ENCODE data around the gene BDKRB1. TPM values are rescaled to one million over a fixed set of nuclear protein-coding genes. Genes with fewer than 3 reads are reported as not detected.
A peak's percentile ranks its signal among the peaks of the same experiment; 100 is the strongest.

BDKRB1 gene
- total RNA-seq, 1 donor from 2014 or later = not detected

DNA sequence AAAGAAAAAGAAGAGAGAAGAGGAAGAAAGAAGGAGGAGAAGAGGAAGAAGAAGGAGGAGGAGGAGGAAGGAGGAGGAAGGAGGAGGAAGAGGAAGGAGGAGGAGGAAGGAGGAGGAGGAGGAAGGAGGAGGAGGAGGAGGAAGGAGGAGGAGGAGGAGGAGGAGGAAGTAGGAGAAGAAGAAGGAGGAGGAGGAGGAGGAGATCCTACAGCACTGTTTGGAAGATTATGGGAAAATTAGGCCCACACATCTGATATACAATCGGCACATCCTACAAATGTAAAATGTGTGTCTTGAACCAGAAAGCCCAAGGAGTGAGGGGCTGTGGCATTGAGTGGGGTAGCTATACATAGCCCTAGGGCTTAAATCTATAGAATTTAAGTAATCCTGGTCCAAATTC is 39.4 kb upstream of the BDKRB1 start:
- Histone ChIP-seq H3K36me3 (ENCODE audit: control insufficient read depth in 3 of 3, insufficient read depth in 3 of 3, low read length in 3 of 3) (no peaks in the 10 kb centered on the region), H3K9ac (ENCODE audit: low read depth in 1 of 3, low read length in 3 of 3) (no peak overlapping the region), H3K27me3 (ENCODE audit: control insufficient read depth in 3 of 3, insufficient read depth in 3 of 3, low read length in 3 of 3) (peaks cover 0 to 3% (median 3%) of the 10 kb centered on the region in 3 donors)

DNA sequence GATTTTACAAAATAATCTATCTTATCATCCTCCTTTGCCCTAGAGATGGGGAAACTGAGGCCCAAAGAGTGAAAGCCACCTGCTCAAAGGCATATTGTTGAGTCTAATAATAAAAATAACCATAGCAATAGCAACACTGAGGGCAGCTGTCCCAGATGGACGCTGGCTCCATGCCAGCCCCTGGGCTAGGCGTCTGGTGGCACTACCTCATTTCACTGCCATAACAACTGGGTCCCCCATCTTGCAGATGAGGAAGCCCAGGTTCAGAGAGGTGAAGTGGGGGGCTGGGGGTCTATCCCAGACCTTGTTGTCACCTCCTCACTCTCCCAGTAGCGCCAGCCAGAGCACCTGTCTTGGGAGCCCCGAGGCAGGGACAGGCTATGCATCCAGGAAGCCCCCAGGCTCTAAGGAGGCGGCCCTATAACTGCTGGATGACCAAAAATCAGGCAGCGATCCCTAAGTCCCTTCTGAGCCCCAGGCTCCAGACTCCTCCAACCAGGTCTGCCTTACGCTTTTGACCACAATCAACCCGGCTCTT is 38.6 kb upstream of the BDKRB1 start:
- H3K9me3 ChIP-seq (ENCODE audit: control insufficient read depth in 3 of 3, low read length in 3 of 3) = no peaks in the 10 kb centered on the region
- no peak overlapping the region for H3K4me3 ChIP-seq (ENCODE audit: low read length in 3 of 3)
- H3K27ac ChIP-seq (ENCODE audit: low read depth, low read length) = no peak overlapping the region
- no peak overlapping the region for H3K9ac ChIP-seq (ENCODE audit: low read depth in 1 of 3, low read length in 3 of 3)
- H3K27me3 ChIP-seq (ENCODE audit: control insufficient read depth in 3 of 3, insufficient read depth in 3 of 3, low read length in 3 of 3) = peaks cover 0 to 3% (median 3%) of the 10 kb centered on the region in 3 donors
- no peaks in the 10 kb centered on the region for H3K4me1 ChIP-seq (ENCODE audit: control insufficient read depth in 3 of 3, insufficient read depth in 3 of 3, low read length in 3 of 3)
- no peaks in the 10 kb centered on the region for H3K36me3 ChIP-seq (ENCODE audit: control insufficient read depth in 3 of 3, insufficient read depth in 3 of 3, low read length in 3 of 3)

More for the DNA sequence above, 39.4 kb upstream of the BDKRB1 start:
- Histone ChIP-seq H3K4me3 (ENCODE audit: low read length in 3 of 3) (no peak overlapping the region), H3K27ac (ENCODE audit: low read depth, low read length) (no peak overlapping the region), H3K9me3 (ENCODE audit: control insufficient read depth in 3 of 3, low read length in 3 of 3) (no peaks in the 10 kb centered on the region), H3K4me1 (ENCODE audit: control insufficient read depth in 3 of 3, insufficient read depth in 3 of 3, low read length in 3 of 3) (no peaks in the 10 kb centered on the region)

DNA sequence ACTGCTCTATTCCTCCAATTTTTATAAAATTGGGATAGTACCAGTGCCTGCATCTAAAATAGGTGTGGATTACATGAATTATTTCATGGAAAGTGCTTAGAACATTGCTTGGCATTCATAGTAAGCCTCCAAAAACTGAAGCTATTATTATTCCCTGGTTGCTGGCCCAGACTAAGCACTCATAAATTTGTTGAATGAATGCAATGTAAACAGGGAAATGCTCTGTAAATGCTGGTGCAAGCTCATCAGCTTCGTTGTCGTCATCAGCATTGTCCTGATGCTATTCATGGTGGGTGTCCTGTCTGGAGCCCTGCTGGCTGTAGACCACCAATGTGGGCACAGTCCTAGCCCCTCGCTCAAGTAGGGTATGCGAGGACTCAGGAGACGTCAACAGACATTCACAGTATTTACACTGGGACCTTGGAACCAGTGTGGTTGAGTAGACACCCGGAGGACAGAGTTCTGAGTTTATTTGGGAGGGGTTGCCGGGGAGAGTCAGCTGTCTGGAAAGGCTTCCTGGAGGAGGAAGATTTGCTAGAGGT is 34.8 kb upstream of the BDKRB1 start:
- Histone ChIP-seq H3K4me3 (ENCODE audit: low read length in 3 of 3) (no peak overlapping the region), H3K36me3 (ENCODE audit: control insufficient read depth in 3 of 3, insufficient read depth in 3 of 3, low read length in 3 of 3) (no peaks in the 10 kb centered on the region), H3K27ac (ENCODE audit: low read depth, low read length) (no peak overlapping the region), H3K4me1 (ENCODE audit: control insufficient read depth in 3 of 3, insufficient read depth in 3 of 3, low read length in 3 of 3) (peaks cover 0 to 3% (median 0%) of the 10 kb centered on the region in 3 donors), H3K9me3 (ENCODE audit: control insufficient read depth in 3 of 3, low read length in 3 of 3) (no peaks in the 10 kb centered on the region), H3K9ac (ENCODE audit: low read depth in 1 of 3, low read length in 3 of 3) (no peak overlapping the region), H3K27me3 (ENCODE audit: control insufficient read depth in 3 of 3, insufficient read depth in 3 of 3, low read length in 3 of 3) (peaks cover 0 to 3% (median 0%) of the 10 kb centered on the region in 3 donors)

DNA sequence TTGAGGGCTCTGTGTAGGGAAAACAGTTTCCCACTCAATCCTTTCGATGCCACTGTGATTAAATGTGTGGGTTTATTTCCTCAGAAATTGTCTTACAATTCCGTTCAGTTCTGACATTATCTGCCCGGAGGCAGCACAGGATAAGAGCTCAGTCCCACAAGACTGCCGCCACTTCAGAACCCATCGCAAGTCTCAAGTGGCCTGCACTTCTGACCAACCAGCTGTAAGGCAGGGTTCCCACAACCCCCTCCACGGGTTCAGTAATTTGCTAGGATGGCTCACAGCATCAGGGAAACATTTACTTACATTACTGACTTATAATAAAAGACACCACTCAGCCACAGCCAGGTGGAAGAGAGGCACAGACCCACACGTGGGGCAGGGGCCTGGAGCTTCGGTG is 34.2 kb upstream of the BDKRB1 start:
- Histone ChIP-seq H3K27me3 (ENCODE audit: control insufficient read depth in 3 of 3, insufficient read depth in 3 of 3, low read length in 3 of 3) (peaks cover 0 to 3% (median 0%) of the 10 kb centered on the region in 3 donors), H3K27ac (ENCODE audit: low read depth, low read length) (no peak overlapping the region), H3K4me3 (ENCODE audit: low read length in 3 of 3) (no peak overlapping the region), H3K4me1 (ENCODE audit: control insufficient read depth in 3 of 3, insufficient read depth in 3 of 3, low read length in 3 of 3) (peaks cover 0 to 3% (median 0%) of the 10 kb centered on the region in 3 donors), H3K9me3 (ENCODE audit: control insufficient read depth in 3 of 3, low read length in 3 of 3) (no peaks in the 10 kb centered on the region), H3K9ac (ENCODE audit: low read depth in 1 of 3, low read length in 3 of 3) (no peak overlapping the region), H3K36me3 (ENCODE audit: control insufficient read depth in 3 of 3, insufficient read depth in 3 of 3, low read length in 3 of 3) (no peaks in the 10 kb centered on the region)

DNA sequence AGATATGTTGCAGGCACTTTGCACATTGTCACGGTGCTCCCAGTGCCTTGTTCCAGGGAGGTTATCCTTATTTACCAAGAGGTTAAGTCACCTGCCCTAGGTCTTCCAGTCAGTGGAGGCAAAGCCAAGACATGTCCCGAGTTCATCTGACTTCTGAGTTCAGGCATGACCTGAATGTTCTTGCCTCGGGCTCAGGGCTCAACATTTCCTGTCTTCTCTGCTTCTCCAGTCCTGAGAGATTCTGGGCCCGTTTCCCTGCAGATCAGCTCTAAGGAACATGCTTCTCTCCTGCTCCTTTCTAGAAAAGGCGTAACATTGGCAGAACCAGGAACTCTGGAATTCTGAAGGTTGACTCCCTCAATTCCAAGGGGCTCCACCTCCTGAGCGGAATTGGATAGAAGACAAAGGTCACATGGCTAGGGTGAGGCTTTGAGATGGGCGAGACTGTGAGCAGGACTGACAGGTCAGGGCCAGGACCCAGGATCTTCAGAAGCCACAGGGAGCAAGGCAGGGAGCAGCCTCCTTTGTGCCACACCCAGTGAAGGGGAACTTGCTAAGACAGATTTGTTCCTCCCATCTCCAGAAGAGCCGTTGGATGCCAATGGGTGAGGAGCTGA is 31.4 kb upstream of the BDKRB1 start:
- Histone ChIP-seq H3K9me3 (ENCODE audit: control insufficient read depth in 3 of 3, low read length in 3 of 3) (peaks cover 0 to 5% (median 0%) of the 10 kb centered on the region in 3 donors), H3K9ac (ENCODE audit: low read depth in 1 of 3, low read length in 3 of 3) (no peak overlapping the region), H3K27me3 (ENCODE audit: control insufficient read depth in 3 of 3, insufficient read depth in 3 of 3, low read length in 3 of 3) (peaks cover 0 to 3% (median 2%) of the 10 kb centered on the region in 3 donors), H3K27ac (ENCODE audit: low read depth, low read length) (peak overlapping the region; percentile 72), H3K4me3 (ENCODE audit: low read length in 3 of 3) (no peak overlapping the region), H3K4me1 (ENCODE audit: control insufficient read depth in 3 of 3, insufficient read depth in 3 of 3, low read length in 3 of 3) (peaks cover 0 to 3% (median 0%) of the 10 kb centered on the region in 3 donors), H3K36me3 (ENCODE audit: control insufficient read depth in 3 of 3, insufficient read depth in 3 of 3, low read length in 3 of 3) (no peaks in the 10 kb centered on the region)

DNA sequence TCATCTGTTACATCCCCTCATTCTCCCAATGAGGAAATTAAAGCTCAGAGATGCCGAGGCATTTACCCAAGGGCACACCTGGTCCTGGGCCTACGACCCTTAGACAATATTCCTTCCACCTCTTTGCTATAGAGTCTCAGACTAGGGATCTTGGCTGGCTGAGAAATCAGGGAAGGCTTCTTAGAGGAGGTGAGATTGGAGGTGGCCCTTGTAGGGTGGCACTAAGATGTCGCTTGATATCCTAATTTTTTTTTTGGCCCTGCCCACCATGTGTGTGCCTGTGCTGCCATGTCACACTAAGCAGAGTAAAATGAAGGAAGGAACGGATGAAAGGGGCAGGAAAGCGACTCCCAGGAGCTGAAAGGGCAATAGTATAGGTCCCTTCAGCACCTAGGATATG is 30.8 kb upstream of the BDKRB1 start:
- no peaks in the 10 kb centered on the region for H3K36me3 ChIP-seq (ENCODE audit: control insufficient read depth in 3 of 3, insufficient read depth in 3 of 3, low read length in 3 of 3)
- H3K27me3 ChIP-seq (ENCODE audit: control insufficient read depth in 3 of 3, insufficient read depth in 3 of 3, low read length in 3 of 3) = peaks cover 0 to 3% (median 2%) of the 10 kb centered on the region in 3 donors
- H3K9ac ChIP-seq (ENCODE audit: low read depth in 1 of 3, low read length in 3 of 3) = peak overlapping the region in 2 of 3 donors; percentile 23 to 33
- no peak overlapping the region for H3K4me3 ChIP-seq (ENCODE audit: low read length in 3 of 3)
- H3K27ac ChIP-seq (ENCODE audit: low read depth, low read length) = peak overlapping the region; percentile 72
- peaks cover 0 to 5% (median 0%) of the 10 kb centered on the region in 3 donors for H3K9me3 ChIP-seq (ENCODE audit: control insufficient read depth in 3 of 3, low read length in 3 of 3)
- peaks cover 0 to 3% (median 0%) of the 10 kb centered on the region in 3 donors for H3K4me1 ChIP-seq (ENCODE audit: control insufficient read depth in 3 of 3, insufficient read depth in 3 of 3, low read length in 3 of 3)

DNA sequence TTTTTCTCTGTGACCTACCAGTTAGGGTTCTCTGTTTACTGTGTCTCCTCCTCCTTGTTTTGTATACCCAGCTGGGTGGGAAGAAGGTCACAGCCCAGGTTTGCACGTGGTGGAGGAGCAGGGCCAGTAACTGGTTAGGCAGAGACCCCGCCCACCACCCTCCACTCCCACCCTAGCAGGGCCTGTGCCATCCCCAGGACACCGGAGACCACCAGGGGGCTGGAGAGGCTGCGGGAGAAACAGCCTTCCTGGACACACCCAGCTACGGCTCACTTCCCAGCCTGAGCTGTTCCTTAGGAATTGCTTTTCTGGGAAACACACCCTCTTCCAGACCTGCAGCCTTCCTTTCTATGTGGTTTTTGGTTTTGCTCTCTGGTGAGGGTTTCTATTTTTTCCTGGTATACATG is 30.3 kb upstream of the BDKRB1 start:
- Histone ChIP-seq H3K36me3 (ENCODE audit: control insufficient read depth in 3 of 3, insufficient read depth in 3 of 3, low read length in 3 of 3) (no peaks in the 10 kb centered on the region), H3K4me1 (ENCODE audit: control insufficient read depth in 3 of 3, insufficient read depth in 3 of 3, low read length in 3 of 3) (peaks cover 0 to 3% (median 0%) of the 10 kb centered on the region in 3 donors), H3K4me3 (ENCODE audit: low read length in 3 of 3) (no peak overlapping the region), H3K27ac (ENCODE audit: low read depth, low read length) (peak overlapping the region; percentile 72), H3K27me3 (ENCODE audit: control insufficient read depth in 3 of 3, insufficient read depth in 3 of 3, low read length in 3 of 3) (peaks cover 0 to 2% (median under 1%) of the 10 kb centered on the region in 3 donors), H3K9me3 (ENCODE audit: control insufficient read depth in 3 of 3, low read length in 3 of 3) (peaks cover 0 to 5% (median 0%) of the 10 kb centered on the region in 3 donors), H3K9ac (ENCODE audit: low read depth in 1 of 3, low read length in 3 of 3) (no peak overlapping the region)

DNA sequence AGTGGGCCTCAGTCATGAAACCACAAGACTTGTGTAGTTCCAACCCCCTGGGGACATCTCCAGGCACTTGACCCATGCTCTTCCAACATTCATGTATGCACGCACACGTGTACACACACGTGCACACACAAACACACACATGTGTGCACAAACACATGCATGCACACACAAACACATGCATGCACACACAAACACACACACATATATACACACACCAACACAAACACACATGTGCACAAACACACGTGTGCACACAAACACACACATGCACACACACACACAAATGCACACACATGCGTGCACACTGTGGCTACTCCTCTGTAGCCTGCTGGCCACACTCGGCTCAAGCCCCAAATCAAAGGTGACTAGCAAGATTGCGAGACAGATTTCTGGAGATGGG is 28.6 kb upstream of the BDKRB1 start:
- Histone ChIP-seq H3K4me1 (ENCODE audit: control insufficient read depth in 3 of 3, insufficient read depth in 3 of 3, low read length in 3 of 3) (peaks cover 0 to 3% (median 0%) of the 10 kb centered on the region in 3 donors), H3K4me3 (ENCODE audit: low read length in 3 of 3) (no peak overlapping the region), H3K27me3 (ENCODE audit: control insufficient read depth in 3 of 3, insufficient read depth in 3 of 3, low read length in 3 of 3) (peaks cover 0 to 2% (median 0%) of the 10 kb centered on the region in 3 donors)

DNA sequence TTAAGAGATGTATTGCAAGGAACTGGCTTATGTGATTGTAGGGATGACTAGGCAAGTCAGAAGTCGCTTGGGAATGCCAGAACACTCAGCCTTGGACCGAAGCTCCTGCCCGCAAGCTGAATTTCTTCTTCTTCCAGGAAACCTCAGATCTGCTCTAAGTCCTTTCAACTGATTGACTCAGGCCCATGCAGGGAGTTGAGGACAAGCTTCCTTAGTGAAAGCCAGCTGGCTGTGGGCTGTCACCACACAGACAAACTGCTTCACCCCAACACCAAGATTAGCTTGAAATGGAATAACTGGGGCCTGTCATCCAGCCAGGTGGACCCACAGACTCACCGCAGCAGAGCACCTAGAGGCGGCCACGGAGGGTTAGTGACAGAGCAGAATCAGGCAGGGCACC is 26.7 kb upstream of the BDKRB1 start:
- Histone ChIP-seq H3K4me1 (ENCODE audit: control insufficient read depth in 3 of 3, insufficient read depth in 3 of 3, low read length in 3 of 3) (peaks cover 0 to 6% (median 2%) of the 10 kb centered on the region in 3 donors), H3K4me3 (ENCODE audit: low read length in 3 of 3) (no peak overlapping the region), H3K27ac (ENCODE audit: low read depth, low read length) (no peak overlapping the region), H3K27me3 (ENCODE audit: control insufficient read depth in 3 of 3, insufficient read depth in 3 of 3, low read length in 3 of 3) (peaks cover 0 to 2% (median 0%) of the 10 kb centered on the region in 3 donors), H3K9ac (ENCODE audit: low read depth in 1 of 3, low read length in 3 of 3) (no peak overlapping the region), H3K9me3 (ENCODE audit: control insufficient read depth in 3 of 3, low read length in 3 of 3) (peaks cover 0 to 5% (median 0%) of the 10 kb centered on the region in 3 donors), H3K36me3 (ENCODE audit: control insufficient read depth in 3 of 3, insufficient read depth in 3 of 3, low read length in 3 of 3) (no peaks in the 10 kb centered on the region)

More for the DNA sequence above, 28.6 kb upstream of the BDKRB1 start:
- Histone ChIP-seq H3K27ac (ENCODE audit: low read depth, low read length) (no peak overlapping the region), H3K36me3 (ENCODE audit: control insufficient read depth in 3 of 3, insufficient read depth in 3 of 3, low read length in 3 of 3) (no peaks in the 10 kb centered on the region), H3K9me3 (ENCODE audit: control insufficient read depth in 3 of 3, low read length in 3 of 3) (peaks cover 0 to 5% (median 0%) of the 10 kb centered on the region in 3 donors), H3K9ac (ENCODE audit: low read depth in 1 of 3, low read length in 3 of 3) (no peak overlapping the region)

DNA sequence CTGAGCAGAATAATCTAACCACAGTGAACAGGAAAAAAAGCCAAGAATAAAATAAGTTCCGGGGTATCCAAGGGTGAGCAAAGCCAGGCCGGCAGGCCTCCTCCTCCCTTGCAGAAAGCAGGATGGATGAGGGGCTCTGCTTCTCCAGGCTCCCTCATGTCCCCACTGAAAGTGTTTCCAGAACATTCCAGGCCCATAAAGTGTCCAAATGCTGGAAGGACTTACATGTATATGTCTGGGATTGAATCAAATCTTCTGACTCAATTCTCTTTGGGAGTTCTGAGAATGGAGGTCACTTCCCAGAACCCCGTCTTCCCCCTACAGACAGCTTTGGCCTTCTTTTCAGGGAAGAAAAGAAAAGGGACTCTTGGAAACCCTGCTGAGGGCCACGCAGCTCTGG is 25.0 kb upstream of the BDKRB1 start:
- no peaks in the 10 kb centered on the region for H3K36me3 ChIP-seq (ENCODE audit: control insufficient read depth in 3 of 3, insufficient read depth in 3 of 3, low read length in 3 of 3)
- peaks cover 0 to 5% (median 0%) of the 10 kb centered on the region in 3 donors for H3K9me3 ChIP-seq (ENCODE audit: control insufficient read depth in 3 of 3, low read length in 3 of 3)
- no peak overlapping the region for H3K4me3 ChIP-seq (ENCODE audit: low read length in 3 of 3)
- H3K27ac ChIP-seq (ENCODE audit: low read depth, low read length) = peak overlapping the region; percentile 60
- H3K4me1 ChIP-seq (ENCODE audit: control insufficient read depth in 3 of 3, insufficient read depth in 3 of 3, low read length in 3 of 3) = peaks cover 0 to 3% (median 2%) of the 10 kb centered on the region in 3 donors
- no peak overlapping the region for H3K9ac ChIP-seq (ENCODE audit: low read depth in 1 of 3, low read length in 3 of 3)
- peaks cover 0 to 5% (median 0%) of the 10 kb centered on the region in 3 donors for H3K27me3 ChIP-seq (ENCODE audit: control insufficient read depth in 3 of 3, insufficient read depth in 3 of 3, low read length in 3 of 3)

Measured in skeletal muscle tissue (tissue), 4 donors.